Neural cell (in vitro differentiated cells): ENCODE data around the gene MYO18B. TPM values are rescaled to one million over a fixed set of nuclear protein-coding genes. Genes with fewer than 3 reads are reported as not detected.

Experiments used
- H2AFZ ChIP-seq: fragments of 200-600, 300-800 bp; sonication (generic), shearing (Covaris generic); 2 replicates; pipeline ENCODE4 v1.6.0; 2014; ENCODE audit warnings: low read depth, mild to moderate bottlenecking, antibody characterized with exemption, low read length, moderate library complexity
- H3F3A ChIP-seq: fragments of 200-600 bp; shearing (Covaris generic); 2 replicates; pipeline ENCODE4 v1.6.1; 2016; ENCODE audit warnings: mild to moderate bottlenecking, moderate library complexity, mixed read lengths, antibody characterized with exemption, low read length; ENCODE audit not compliant: insufficient read depth, poor library complexity, severe bottlenecking
- H3K27ac ChIP-seq: fragments of 200-600, 300-800 bp; sonication (generic), shearing (Covaris generic); 2 replicates; pipeline ENCODE4 v1.5.1; 2014; ENCODE audit warnings: mild to moderate bottlenecking, low read length, moderate library complexity
- H3K27me3 ChIP-seq: fragments of 300-800, 200-600 bp; sonication (generic), shearing (Covaris generic); 2 replicates; pipeline ENCODE4 v1.6.0; 2014; ENCODE audit warnings: mild to moderate bottlenecking, low read depth, low read length, moderate library complexity; ENCODE audit not compliant: insufficient read depth
- H3K36me3 ChIP-seq: fragments of 300-800, 200-600 bp; sonication (generic), shearing (Covaris generic); 2 replicates; pipeline ENCODE4 v1.5.1; 2014; ENCODE audit warnings: mild to moderate bottlenecking, antibody characterized with exemption, low read length, moderate library complexity; ENCODE audit not compliant: insufficient read depth
- H3K4me2 ChIP-seq: fragments of 300-800, 200-600 bp; sonication (generic), shearing (Covaris generic); 2 replicates; pipeline ENCODE4 v1.6.0; 2014; ENCODE audit warnings: mild to moderate bottlenecking, low read length
- H3K4me3 ChIP-seq: fragments of 300-800, 200-600 bp; sonication (generic), shearing (Covaris generic); 2 replicates; pipeline ENCODE4 v1.5.1; 2014; ENCODE audit warnings: mild to moderate bottlenecking, low read length, moderate library complexity
- H3K79me2 ChIP-seq: fragments of 200-600 bp; shearing (Covaris generic); replicated peaks from 2 replicates; pipeline ENCODE4 v1.6.0; 2014; ENCODE audit warnings: mild to moderate bottlenecking, low read length, moderate library complexity; ENCODE audit not compliant: insufficient read depth
- H3K9ac ChIP-seq: fragments of 300-800, 200-600 bp; sonication (generic), shearing (Covaris generic); 2 replicates; pipeline ENCODE4 v1.6.1; 2016; ENCODE audit warnings: mild to moderate bottlenecking, low read length, mixed read lengths
- H3K9me2 ChIP-seq: fragments of 200-600 bp; shearing (Covaris generic); 2 replicates; pipeline ENCODE4 v1.6.1; 2016; ENCODE audit warnings: mild to moderate bottlenecking, low read length, mixed read lengths; ENCODE audit not compliant: insufficient read depth
- H3K9me3 ChIP-seq: fragments of 200-600, 300-800 bp; sonication (generic), shearing (Covaris generic); 2 replicates; pipeline ENCODE4 v1.6.1; 2016; ENCODE audit warnings: mild to moderate bottlenecking, mixed run types, low read length, moderate library complexity, mixed read lengths
- H4K20me1 ChIP-seq: fragments of 200-600 bp; shearing (Covaris generic); 2 replicates; pipeline ENCODE4 v1.6.1; 2016; ENCODE audit warnings: mild to moderate bottlenecking, mixed run types; ENCODE audit not compliant: insufficient read depth
- CTCF ChIP-seq: fragments of 450-650 bp; IDR thresholded peaks from 2 replicates; pipeline ENCODE4 v1.5.1; 2014; ENCODE audit warnings: antibody characterized with exemption, mild to moderate bottlenecking, moderate library complexity; ENCODE audit not compliant: poor library complexity, severe bottlenecking
- EP300 ChIP-seq: fragments of 450-650 bp; conservative IDR thresholded peaks from 2 replicates; pipeline ENCODE4 v1.6.1; 2014; ENCODE audit warnings: antibody characterized with exemption, mild to moderate bottlenecking, moderate library complexity; ENCODE audit not compliant: poor library complexity, severe bottlenecking
- EZH2 ChIP-seq: fragments of 200-600, 300-800 bp; shearing (Covaris generic), sonication (generic); IDR thresholded peaks from 2 replicates; pipeline ENCODE4 v1.6.1; 2014; ENCODE audit warnings: antibody characterized with exemption, low read length, borderline replicate concordance, mild to moderate bottlenecking; ENCODE audit not compliant: insufficient read depth, poor library complexity, severe bottlenecking
- MXI1 ChIP-seq: fragments of 450-650 bp; conservative IDR thresholded peaks from 2 replicates; pipeline ENCODE4 v1.6.1; 2014; ENCODE audit warnings: antibody characterized with exemption, mild to moderate bottlenecking; ENCODE audit not compliant: poor library complexity, severe bottlenecking
- POLR2AphosphoS5 ChIP-seq: IDR thresholded peaks from 2 replicates; pipeline ENCODE4 v1.6.1; 2012
- RAD21 ChIP-seq: fragments of 450-650 bp; conservative IDR thresholded peaks from 2 replicates; pipeline ENCODE4 v1.6.1; 2014; ENCODE audit warnings: antibody characterized with exemption, mild to moderate bottlenecking, moderate library complexity
- REST ChIP-seq: IDR thresholded peaks from 2 replicates; pipeline ENCODE4 v1.6.1; 2012; ENCODE audit warnings: borderline replicate concordance
- SMC3 ChIP-seq: fragments of 450-650 bp; conservative IDR thresholded peaks from 2 replicates; pipeline ENCODE4 v1.6.1; 2014; ENCODE audit warnings: antibody characterized with exemption, mild to moderate bottlenecking, moderate library complexity; ENCODE audit not compliant: poor library complexity
- TAF1 ChIP-seq: IDR thresholded peaks from 2 replicates; pipeline ENCODE4 v1.6.1; 2012; ENCODE audit warnings: low read depth
- polyA plus RNA-seq: library from polyadenylated mRNA; depleted of rRNA; stranded (reverse); fragments of >200 nt; gene quantifications from 2 replicates; pipeline ENCODE4 v1.2.3, GENCODE V29; 2014

Gene MYO18B
- polyA plus RNA-seq, 1 donor from 2014 or later, result 0.71 TPM

- no peaks in the 10 kb centered on the region for H3F3A ChIP-seq
- H2AFZ ChIP-seq, result no peak overlapping the region
- no peak overlapping the region for H3K27ac ChIP-seq
- no peaks in the 10 kb centered on the region for H3K9me3 ChIP-seq
- H3K79me2 ChIP-seq, result no peaks in the 10 kb centered on the region
- H3K36me3 ChIP-seq, result no peaks in the 10 kb centered on the region
- no peaks in the 10 kb centered on the region for H3K27me3 ChIP-seq
- no peaks in the 10 kb centered on the region for H4K20me1 ChIP-seq
- H3K4me2 ChIP-seq, result no peak overlapping the region
- no peak overlapping the region for H3K4me3 ChIP-seq
- H3K9ac ChIP-seq, result no peak overlapping the region
- no peaks in the 10 kb centered on the region for H3K9me2 ChIP-seq
- no peak for TF ChIP-seq REST
- TF ChIP-seq EZH2, result no peak
- no peak for TF ChIP-seq EP300
- no peak for TF ChIP-seq POLR2AphosphoS5
- TF ChIP-seq MXI1, result no peak
- TF ChIP-seq SMC3, result no peak
- no peak for TF ChIP-seq TAF1
- no peak for TF ChIP-seq CTCF
- no peak for TF ChIP-seq RAD21
These were observed 98.9 kb downstream of the MYO18B start for GRCh38 chr22:25840891-25841290.

- H3K4me3 ChIP-seq, result no peak overlapping the region
- no peaks in the 10 kb centered on the region for H3K79me2 ChIP-seq
- no peaks in the 10 kb centered on the region for H3K27me3 ChIP-seq
- H3K9ac ChIP-seq, result no peak overlapping the region
- no peak overlapping the region for H3K4me2 ChIP-seq
- no peaks in the 10 kb centered on the region for H3K36me3 ChIP-seq
- no peaks in the 10 kb centered on the region for H3K9me3 ChIP-seq
- H2AFZ ChIP-seq, result no peak overlapping the region
- H3K9me2 ChIP-seq, result no peaks in the 10 kb centered on the region
- no peak overlapping the region for H3K27ac ChIP-seq
- TF ChIP-seq EP300, result no peak
- no peak for TF ChIP-seq RAD21
- no peak for TF ChIP-seq MXI1
- TF ChIP-seq POLR2AphosphoS5, result no peak
- TF ChIP-seq TAF1, result no peak
- TF ChIP-seq REST, result no peak
- no peak for TF ChIP-seq SMC3
- TF ChIP-seq EZH2, result no peak
- TF ChIP-seq CTCF, result no peak
- H3F3A ChIP-seq, result no peaks in the 10 kb centered on the region
- H4K20me1 ChIP-seq, result no peaks in the 10 kb centered on the region
These were observed 99.8 kb downstream of the MYO18B start for GRCh38 chr22:25841775-25842174.
